GM12891 (cell line): ENCODE measurements around the gene ADAMTS20.

ENCODE experiments used
- PAX5 ChIP-seq: IDR thresholded peaks from 2 replicates; pipeline ENCODE4 v1.6.1; 2011; ENCODE audit warnings: low read length, moderate library complexity, mild to moderate bottlenecking; ENCODE audit not compliant: insufficient read depth, severe bottlenecking
- POLR2A ChIP-seq: IDR thresholded peaks from 2 replicates; pipeline ENCODE4 v1.6.1; 2011; ENCODE audit warnings: low read depth, low read length, control low read depth
- POLR2AphosphoS5 ChIP-seq: IDR thresholded peaks from 2 replicates; pipeline ENCODE4 v1.6.1; 2011; ENCODE audit warnings: low read depth, low read length, control low read depth

GRCh38 chr12:43551279-43551970 is 578 bp downstream of the ADAMTS20 start:
- TF ChIP-seq POLR2A (no peak), PAX5 (no peak), POLR2AphosphoS5 (no peak)
